Smooth muscle cell of the brain vasculature (primary cell): ENCODE measurements around the gene SLC37A1.

Experiments
- DNase-seq: peaks from one replicate; pipeline ENCODE4 v3.0.0-alpha.2; 2012; ENCODE audit warnings: low read depth, low spot score

SLC37A1 gene

DNA sequence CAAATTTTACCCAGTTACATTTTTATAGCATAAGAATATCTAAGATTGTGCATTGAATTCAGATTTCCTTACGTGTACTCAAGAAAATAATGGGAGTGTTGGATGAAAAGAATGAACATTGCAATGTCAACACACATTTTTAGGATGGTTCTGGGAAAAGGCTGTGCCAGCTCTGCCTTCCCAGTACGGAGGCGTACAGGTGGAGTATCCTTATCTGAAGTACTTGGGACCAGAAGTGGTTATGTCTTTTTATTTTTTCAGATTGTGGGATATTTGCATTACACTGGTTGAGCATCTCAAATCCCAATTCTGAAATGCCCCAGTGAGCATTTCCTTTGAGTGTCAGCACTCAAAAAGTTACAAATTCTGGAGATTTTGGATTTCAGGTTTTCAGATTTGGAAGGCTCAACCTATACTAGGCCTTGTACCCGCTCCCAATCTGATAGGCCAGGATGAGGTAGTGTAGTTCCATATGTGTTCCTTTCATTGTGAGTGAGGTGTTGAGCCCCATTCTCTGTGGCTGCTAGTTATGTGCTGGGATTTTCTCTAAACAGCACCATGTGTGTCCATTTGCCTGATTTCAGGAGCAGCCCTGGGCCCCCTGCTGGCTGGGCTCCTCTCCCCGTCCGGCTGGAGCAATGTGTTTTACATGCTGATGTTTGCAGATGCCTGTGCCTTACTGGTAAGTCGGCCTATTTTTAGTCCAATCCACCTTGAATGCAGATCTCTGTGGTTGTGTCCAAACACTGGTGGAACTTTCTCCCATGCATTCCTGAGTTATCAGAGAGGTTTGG is 60.8 kb downstream of the SLC37A1 start:
- DNase-seq: no peak

DNA sequence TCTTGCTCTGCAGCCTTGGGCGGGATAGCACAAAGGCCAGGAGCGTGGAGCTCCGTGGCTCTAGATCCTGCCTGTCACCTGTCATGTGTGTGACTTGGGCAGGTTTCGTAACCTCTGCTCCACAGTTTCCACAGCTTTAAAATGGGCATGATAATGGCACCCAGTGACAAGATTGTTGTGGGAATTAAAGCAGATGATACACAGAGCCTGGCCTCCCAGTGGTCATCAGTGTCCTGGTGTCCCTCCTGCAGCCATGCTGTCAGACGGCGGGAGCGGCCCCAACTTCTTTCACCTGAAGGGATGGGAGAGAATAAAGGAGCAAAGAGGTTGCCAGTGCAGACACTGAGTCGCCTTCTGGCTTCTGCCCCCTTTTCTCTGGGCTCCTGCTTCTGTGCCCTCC is 61.5 kb downstream of the SLC37A1 start:
- no peak for DNase-seq

DNA sequence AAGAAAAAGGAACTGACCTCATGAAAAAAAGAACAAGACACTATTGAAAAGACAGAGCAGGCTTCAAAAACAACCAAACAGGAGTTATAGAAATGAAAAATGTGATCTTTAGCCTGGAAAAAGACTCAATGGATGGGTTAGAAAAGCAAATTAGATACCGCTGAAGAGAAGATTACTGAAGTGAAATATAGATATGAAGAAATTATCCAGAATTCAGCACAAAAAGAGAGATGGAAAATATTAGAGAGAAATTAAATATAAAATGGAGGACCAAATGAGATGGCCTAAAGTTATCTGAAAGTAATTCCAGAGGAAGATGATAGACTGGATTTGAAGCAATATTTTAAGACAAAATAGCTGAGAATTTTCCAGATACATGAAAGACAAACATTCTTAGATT is 63.0 kb downstream of the SLC37A1 start:
- no peak for DNase-seq

DNA sequence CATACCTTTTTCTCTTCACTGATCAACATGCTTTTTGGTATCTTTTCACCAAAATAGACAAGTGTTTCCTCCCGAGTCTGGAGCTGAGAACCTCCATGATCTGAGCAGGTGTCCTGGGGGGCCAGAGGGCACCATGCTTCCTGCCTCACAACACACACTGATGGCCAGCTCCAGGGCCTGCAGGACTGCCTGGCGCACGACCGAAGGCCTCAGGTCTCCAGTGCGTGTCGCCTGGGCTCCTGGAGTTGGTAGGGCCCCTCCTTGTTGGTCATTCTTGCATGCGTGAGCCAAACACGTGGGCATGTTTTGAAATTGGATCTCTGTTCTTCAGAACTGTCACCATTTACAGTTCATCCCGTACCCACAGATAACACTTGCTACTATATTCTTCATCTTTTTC is 64.4 kb downstream of the SLC37A1 start:
- DNase-seq: no peak

DNA sequence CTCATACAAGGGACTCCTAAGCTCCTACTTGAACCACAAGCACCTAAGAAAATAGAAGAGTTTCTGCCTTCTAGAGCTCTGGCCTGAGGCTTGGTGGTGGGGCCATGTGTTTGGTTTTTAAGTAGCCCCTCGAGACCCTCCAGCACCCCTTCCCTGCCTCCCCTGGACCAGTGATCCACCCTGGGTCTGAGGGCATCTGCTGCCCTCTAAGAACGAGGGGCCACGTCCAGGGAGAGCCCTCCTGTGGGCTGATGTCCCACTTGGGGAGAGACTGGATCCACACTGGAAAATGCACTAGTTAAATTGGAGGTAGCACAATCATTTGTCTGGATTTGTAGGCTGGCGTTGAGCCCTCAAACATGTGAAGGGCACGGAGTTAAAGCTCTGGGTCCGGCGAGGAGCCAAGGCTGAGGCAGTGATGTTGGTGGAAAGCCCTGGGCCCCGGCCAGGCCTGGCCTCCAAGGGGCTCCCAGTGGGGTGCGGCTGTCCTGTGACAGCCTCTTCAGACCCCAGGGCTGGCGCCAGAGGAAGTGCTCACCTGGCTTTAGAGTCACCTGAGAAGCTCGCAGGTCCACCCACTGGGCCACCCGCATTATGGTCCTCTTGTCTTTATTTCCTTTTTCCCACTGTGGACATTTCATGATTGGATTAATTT is 65.2 kb downstream of the SLC37A1 start:
- DNase-seq: no peak

DNA sequence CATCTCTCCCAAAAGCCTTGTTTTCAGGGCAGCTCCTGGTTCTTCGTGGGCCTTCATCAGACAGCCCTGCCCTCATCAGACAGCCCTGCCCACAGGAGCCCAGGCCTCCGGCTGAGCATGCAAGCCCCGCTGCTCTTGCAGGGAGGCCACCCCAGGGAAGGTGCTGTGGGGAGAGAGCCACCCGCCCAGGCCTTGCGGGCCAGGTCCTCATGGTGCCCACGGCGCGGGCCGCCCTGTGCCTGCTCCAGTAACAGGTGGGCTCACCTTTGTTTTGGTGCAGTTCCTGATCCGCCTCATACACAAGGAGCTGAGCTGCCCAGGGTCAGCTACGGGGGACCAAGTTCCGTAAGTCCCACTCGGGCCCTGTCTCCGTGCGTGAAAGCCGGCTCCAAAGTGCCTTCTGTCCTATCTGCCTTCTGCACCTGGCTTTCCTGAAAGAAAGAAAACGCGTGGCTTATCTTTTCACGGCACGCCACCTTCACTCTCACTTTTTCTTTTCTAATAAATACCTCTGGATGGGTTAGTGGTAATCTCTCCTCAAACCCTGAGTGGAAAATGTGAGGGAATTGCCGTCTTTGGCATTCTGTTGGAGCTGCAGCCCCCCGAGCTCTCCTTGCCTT is 65.9 kb downstream of the SLC37A1 start:
- no peak for DNase-seq

DNA sequence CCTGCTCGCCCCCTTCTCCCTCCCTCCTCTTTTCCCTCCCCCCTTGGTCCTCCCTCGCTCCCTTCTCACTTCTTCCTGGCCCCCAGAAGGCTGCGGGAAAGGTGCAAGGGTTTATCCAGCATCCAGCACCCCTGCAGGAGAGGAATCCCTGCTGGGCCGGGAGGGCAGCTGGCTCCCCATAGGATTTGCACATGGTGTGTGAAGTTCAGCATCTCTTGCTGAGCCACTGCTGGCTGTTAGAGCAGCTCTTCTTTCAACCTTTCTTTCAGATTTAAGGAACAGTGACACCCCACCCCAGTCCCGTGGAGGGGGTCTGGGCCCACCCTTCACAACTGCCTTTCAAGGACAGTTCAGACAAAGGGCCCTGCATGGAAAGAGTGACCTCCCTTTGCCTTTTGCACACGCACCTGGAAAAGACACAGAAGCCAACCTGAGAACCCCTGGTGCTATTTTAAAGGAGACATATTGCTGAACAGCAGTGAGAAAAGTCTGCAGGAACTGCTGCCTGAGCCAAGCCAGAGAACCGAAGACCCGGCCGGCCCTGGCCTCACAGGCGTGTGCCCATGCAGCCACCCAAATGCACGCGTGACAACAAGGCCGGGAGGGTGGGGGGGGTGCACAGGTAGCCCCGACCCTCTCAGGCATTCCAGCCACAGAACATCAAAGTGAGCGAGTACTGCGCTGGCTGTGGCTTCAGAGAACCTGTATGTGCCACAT is 66.6 kb downstream of the SLC37A1 start:
- DNase-seq: no peak

DNA sequence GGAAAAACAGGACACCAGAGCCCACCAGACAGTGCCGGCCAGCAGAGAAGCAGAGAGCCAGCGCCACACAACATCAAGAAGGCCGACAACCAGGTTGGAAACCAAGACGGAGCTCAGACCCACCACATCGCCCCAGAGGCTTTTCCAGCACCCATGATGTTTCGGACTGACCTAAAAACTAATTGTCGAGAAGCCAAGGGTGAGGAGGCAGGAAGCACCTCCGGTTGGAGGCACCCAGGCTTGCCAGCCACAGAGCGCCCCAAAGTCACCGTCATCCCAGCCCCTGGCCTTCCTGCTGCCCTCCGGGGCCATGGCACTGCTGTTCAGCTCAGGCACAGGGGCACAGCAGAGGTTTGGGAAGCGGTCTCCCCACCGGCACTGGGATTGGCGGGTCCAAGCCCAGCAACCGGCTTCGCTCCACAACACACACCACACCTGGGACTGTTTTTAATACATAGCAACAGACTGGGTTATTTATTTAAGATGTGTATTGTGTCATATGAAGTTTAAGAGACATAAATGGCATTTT is 67.2 kb downstream of the SLC37A1 start:
- no peak for DNase-seq

DNA sequence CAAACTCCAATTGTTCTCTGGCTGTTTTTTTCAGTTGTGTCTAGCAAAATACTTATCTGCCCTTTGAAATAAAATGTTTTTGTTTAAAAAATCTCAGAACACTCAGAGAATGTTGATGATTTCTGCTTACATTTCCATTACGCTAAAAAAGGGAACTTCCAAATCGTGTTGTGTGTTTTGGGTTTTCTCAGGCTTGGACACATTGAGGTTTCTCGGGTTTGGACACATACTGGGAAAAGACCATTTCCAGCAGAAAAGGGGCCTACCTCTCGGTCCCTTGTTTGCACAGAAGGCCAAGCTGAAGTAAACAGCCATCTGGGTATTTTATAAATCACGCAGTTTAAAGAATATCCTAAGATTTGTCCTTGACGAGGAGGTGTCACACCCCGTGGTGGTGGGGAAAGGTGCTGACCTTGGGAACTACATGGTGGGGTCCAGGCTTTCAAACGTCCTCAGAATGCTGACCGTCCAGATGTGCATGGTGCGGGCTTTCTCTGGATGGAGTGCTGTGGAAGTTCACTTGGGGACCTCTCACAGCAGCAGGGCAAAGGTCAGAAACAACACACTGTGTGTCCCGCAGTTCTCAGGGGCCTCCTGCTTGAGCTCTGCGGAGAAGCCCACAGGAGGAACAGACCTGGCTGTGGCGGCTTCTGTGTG is 67.8 kb downstream of the SLC37A1 start:
- DNase-seq: no peak

DNA sequence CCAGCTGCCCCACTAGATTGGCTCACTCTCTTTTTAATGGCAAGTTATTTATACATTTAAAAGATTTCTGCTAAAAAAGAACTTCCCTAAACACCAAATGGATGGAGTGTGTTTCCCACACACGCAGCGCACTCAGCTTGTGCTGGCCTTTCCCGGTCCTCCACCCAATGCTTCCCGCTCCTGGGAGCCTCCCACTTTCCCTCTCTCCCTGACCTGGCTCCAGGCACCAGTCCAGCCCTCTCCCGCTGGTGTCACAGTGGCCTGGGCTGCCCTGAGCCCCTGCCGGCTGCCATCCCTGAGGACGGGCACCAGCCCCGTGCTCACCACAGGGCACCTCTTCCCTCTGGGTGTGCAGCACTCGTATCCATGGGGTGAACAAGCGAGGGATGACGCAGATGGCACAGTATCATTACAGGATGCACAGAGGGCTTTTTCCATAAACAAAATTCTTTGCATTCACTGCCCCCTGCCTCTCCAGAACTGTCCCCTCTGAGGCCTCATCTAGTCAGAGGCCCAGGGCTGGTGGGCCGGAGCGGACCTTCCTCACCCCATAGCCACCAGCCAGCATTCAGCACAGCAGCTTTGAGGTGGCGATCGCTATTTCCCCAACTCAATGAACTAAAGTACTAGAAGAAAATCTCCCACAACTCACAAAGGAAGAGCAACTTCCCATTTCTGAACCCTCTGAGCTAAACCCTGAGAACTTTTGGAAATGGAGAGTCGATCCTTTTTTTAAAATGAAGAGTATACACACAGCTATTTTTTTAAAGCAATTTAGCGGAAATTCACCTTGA is 68.5 kb downstream of the SLC37A1 start:
- peak; percentile 12 for DNase-seq

DNA sequence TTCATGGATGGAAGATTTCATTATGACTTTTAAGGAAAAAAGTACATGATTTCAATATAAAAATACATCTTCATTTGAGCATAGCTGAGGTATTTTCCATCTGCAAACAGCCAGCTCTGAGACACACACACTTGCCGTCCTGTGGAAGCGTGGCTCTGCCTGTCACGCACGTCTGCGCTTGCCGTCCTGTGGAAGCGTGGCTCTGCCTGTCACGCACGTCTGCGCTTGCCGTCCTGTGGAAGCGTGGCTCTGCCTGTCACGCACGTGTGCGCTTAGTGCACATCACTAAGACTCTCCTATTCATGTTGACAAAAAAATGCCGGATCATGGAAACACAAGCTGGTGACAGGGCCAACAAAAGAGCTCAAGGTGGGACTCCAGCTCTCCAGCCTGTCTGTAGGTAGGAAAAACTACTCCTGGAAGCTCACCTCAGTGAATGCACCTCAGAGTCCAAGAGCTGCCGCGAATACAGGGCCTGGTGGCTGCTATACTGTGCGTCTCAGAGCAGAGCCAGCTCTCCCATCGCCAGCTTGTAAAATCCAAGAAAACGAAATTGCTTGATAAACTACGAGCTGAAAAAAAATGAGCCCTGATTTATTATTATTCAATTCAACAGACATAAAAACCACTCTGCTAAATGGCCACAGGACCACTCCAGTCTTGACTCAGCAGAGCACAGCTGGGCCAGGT is 69.3 kb downstream of the SLC37A1 start:
- no peak for DNase-seq

DNA sequence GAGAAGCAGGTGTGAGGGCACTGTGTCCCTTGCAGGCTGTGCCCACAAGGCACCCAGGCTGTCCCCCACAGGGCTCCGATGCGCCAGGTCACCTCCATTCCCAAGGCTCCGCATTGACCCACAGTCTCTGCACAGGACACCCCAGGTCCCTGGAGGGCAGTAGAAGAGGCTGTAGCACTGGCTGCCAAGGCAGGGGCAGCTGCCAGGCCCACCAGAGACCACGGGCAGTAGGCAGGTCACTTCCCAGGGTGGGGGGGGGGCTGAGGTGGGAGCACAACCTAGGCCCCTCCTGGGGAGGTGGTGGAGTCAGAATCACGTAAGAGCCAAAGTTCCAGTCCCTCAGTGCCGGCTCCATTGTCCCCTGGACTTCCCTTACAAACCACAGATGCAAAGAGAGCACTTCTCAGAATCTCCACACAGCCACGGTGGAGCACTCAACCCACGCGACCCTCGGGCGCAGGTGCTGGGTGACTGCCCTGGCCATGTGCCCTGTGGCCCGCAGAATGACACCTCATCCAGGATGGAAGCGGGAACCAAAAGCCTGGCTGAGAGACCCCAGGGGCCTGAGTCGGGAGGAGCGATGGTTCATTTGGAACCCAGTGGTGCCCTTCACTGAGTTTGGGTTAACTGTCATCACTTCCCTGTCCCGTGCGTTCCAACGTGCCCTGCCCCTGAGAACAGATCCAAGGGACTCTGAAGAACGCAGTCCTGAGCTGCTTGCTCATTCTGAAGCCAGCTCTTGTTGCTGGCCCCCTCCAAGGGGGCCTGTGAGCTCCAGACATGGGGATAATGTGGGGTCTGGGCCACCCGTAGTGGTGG is 70.0 kb downstream of the SLC37A1 start:
- no peak for DNase-seq

DNA sequence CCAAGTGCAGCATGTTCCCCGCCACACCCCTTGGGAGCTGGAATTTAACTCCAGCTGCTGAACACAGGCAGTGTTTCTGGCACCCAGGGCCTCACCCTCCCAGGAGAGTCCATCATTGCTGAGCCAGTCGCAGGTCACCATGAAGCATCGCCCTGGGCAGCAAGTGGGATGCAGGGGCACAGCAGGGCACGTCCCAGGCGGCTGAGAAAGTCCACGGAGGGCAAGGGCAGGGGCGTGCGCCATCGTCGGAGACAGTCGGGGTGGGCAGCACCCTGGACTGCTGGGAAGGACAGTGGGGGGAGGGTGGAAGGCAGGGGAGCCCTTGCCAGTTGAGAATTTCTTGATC is 70.6 kb downstream of the SLC37A1 start:
- no peak for DNase-seq

DNA sequence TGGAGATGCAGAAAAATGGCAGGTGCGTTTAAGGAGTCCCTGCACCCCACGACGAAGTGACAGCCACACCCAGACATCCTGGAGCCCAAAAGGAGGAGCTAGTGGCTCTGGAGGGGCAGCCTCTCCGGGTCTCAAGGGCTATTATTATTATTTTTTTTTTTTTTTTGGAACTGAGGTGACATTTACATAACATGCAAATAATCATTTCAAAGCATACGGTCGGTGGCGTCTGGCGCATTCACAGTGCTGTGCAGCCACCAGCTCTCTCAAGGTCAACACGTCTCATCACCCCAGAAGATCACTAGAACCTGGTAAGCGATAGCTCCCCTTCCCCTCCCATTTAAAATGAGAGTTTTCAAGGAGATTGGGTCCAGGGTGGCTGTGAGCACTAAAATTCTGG is 72.2 kb downstream of the SLC37A1 start:
- DNase-seq: no peak

DNA sequence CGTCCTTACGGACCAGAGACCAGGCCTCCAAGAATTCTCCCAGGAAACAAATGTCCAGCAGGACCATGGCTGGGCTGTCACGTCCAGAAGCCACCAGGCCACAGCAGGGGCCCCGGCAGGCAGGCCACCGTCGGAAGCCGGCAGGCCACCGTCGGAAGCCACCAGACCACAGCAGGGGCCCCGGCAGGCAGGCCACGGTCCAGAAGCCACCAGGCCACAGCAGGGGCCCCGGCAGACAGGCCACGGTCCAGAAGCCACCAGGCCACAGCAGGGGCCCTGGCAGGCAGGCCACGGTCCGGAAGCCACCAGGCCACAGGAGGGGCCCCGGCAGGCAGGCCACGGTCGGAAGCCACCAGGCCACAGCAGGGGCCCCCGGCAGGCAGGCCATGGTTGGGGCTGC is 72.8 kb downstream of the SLC37A1 start:
- no peak for DNase-seq

DNA sequence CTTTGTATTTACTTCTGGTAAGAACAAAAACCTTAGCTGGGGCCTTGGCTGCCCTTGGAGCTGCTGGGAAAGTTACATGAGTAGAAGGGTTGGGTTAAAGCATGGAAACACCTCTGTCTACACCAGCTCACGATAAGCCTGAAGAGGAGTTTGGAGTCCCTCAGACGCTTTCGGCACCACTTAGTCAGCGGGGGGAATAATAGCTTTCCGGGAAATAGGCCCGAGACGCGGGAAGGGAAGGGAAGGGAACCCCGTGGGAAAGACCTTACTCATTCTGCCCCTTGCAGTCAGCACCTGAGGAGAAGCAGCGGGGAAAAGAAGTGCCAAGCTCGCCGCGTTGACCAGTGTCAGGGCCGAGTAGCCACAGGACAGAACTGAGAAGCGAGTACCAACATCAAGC is 73.4 kb downstream of the SLC37A1 start:
- no peak for DNase-seq

DNA sequence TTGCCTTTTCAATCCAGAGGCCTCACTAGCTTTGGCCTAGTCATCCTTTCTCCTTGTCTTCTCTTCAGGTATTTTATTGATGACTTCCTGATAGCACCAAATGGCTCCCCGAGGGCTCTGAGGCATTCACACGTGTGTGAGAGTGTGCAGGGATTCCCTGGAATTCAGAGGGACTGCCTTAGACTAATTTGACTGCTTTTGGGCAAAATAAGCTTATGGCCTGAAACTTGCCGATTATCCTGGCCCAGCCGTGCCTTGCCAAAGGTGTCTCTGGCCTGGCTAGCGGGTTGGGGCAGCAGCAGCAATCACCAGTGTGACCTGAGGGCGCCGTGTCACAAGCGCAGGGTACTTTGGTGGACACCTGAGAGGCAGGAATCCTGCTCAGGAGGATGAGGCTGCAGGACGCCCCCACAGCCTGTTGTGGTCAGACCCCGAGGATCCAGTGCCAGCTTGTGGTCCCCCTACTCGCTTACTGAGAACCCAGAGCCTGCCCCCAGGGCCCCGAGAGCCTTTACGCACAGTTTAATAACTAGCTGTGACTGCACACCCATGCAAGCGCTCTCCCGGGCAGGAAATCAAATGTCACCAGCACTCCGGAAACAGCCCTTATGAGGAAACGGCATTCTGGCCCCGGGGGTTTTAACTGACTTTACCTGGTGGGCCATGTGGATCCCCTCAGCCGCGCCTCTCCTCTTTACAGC is 76.9 kb downstream of the SLC37A1 start:
- no peak for DNase-seq

DNA sequence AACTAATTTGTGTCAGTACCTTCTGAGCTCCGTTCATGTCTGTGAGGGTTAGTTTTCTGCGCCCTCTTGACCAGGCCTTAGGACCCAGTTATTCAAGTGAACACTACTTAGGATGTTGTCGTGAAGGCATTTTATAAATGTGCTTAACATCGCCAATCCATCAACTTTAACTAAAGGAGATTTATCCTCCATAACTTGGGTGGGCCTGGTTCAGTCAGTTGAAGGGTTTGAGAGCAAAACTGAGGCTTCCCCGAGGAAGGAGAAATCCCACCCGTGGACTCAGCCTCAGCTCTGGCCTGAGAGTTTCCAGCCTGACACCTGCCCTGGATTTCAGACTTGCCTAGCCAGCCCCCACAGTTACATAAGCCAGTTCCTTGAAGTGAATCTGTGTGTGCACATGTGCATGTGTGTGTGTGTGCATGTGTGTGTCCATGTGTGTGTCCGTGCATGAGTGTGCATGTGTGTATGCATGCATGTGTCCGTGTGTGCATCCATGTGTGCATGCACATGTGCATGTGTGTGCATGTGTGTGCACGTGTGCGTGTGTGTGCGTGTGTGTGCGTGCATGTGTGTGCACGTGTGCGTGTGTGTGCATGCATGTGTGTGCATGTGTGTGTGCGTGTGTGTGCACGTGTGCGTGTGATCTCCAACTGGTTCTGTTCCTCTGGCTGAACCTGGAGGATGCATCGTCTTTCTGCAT is 77.7 kb downstream of the SLC37A1 start:
- DNase-seq: no peak
